ENCODE data around the gene LYL1.

GRCh38 chr19:13102666-13103580, at the start of gene LYL1:
- no peak for TF ChIP-seq ZNF775 (CRISPR knock-in tag; IDR thresholded peaks at IDR 0.05; ENCODE audit: borderline replicate concordance)
- TF ChIP-seq ZFP41 (CRISPR knock-in tag; IDR thresholded peaks at IDR 0.05; ENCODE audit: borderline replicate concordance) = no peak
- no peak for TF ChIP-seq CREB1 (IDR thresholded peaks at IDR 0.05)
- no peak for TF ChIP-seq CREB1 (CRISPR knock-in tag; IDR thresholded peaks at IDR 0.05)
- no peak for TF ChIP-seq ZNF274 (CRISPR knock-in tag; IDR thresholded peaks at IDR 0.05)
- TF ChIP-seq, protein P1, sequence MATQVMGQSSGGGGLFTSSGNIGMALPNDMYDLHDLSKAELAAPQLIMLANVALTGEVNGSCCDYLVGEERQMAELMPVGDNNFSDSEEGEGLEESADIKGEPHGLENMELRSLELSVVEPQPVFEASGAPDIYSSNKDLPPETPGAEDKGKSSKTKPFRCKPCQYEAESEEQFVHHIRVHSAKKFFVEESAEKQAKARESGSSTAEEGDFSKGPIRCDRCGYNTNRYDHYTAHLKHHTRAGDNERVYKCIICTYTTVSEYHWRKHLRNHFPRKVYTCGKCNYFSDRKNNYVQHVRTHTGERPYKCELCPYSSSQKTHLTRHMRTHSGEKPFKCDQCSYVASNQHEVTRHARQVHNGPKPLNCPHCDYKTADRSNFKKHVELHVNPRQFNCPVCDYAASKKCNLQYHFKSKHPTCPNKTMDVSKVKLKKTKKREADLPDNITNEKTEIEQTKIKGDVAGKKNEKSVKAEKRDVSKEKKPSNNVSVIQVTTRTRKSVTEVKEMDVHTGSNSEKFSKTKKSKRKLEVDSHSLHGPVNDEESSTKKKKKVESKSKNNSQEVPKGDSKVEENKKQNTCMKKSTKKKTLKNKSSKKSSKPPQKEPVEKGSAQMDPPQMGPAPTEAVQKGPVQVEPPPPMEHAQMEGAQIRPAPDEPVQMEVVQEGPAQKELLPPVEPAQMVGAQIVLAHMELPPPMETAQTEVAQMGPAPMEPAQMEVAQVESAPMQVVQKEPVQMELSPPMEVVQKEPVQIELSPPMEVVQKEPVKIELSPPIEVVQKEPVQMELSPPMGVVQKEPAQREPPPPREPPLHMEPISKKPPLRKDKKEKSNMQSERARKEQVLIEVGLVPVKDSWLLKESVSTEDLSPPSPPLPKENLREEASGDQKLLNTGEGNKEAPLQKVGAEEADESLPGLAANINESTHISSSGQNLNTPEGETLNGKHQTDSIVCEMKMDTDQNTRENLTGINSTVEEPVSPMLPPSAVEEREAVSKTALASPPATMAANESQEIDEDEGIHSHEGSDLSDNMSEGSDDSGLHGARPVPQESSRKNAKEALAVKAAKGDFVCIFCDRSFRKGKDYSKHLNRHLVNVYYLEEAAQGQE (IDR thresholded peaks at IDR 0.05; ENCODE audit: borderline replicate concordance in 1 of 2, low read depth in 1 of 2, low read length in 2 of 2) = no peak
- TF ChIP-seq SMC3 (IDR thresholded peaks at IDR 0.05; ENCODE audit: low read length) = no peak
- TF ChIP-seq MYC (CRISPR knock-in tag; IDR thresholded peaks at IDR 0.05; ENCODE audit: borderline replicate concordance) = no peak
